Osteocyte (in vitro differentiated cells): Measurements from ENCODE around the gene IMPDH1. TPM values are rescaled to one million over a fixed set of nuclear protein-coding genes. Genes with fewer than 3 reads are reported as not detected.

Experiments used
- DNase-seq: peaks from one replicate; pipeline ENCODE4 v3.0.0; 2021; ENCODE audit warnings: mixed read lengths; ENCODE audit not compliant: unreplicated experiment; ENCODE audit errors: extremely low spot score
- H3K27ac Mint-ChIP-seq: one replicate; pipeline ENCODE4 v1.8.0; 2021; ENCODE audit warnings: mild to moderate bottlenecking, mixed read lengths; ENCODE audit not compliant: unreplicated experiment
- H3K27me3 Mint-ChIP-seq: one replicate; pipeline ENCODE4 v1.8.0; 2021; ENCODE audit warnings: mixed read lengths; ENCODE audit not compliant: unreplicated experiment
- H3K36me3 Mint-ChIP-seq: one replicate; pipeline ENCODE4 v1.8.0; 2021; ENCODE audit warnings: mixed read lengths; ENCODE audit not compliant: unreplicated experiment
- H3K4me1 Mint-ChIP-seq: one replicate; pipeline ENCODE4 v1.8.0; 2021; ENCODE audit warnings: mixed read lengths; ENCODE audit not compliant: unreplicated experiment
- H3K4me3 Mint-ChIP-seq: one replicate; pipeline ENCODE4 v1.8.0; 2021; ENCODE audit warnings: mild to moderate bottlenecking, moderate library complexity, mixed read lengths; ENCODE audit not compliant: unreplicated experiment
- H3K9me3 Mint-ChIP-seq: one replicate; pipeline ENCODE4 v1.8.0; 2021; ENCODE audit warnings: mixed read lengths; ENCODE audit not compliant: unreplicated experiment
- total RNA-seq: library from RNA; stranded (reverse); gene quantifications from 2 replicates; pipeline ENCODE4 v1.2.1, GENCODE V29; 2021
- TF ChIP-seq, protein P1 (sequence below): fragments of 200-600 bp; sonication (generic); IDR thresholded peaks from 2 replicates; pipeline ENCODE4 v1.5.0; 2021; ENCODE audit warnings: antibody characterized with exemption, mild to moderate bottlenecking, moderate library complexity

Gene IMPDH1
- total RNA-seq, 1 donor from 2014 or later = 33.5 TPM

DNA sequence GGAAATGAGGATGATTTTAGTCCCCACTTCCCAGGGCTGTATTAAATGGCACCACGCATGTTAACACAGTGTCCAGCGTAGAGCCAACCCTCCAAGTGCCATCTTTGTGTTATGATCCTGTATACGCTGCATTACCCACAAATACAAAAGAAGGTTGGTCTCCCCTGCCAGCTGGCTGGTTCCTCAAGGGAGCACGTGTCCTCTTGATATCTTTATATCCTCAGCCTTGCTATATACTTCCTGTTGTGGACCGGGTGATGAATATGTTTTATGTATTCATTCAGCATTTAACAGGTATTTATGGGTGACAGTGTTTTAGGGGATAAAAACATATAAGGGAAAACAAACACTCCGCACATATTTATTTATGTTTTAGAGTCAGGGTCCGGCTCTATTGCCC is 25.1 kb downstream of the IMPDH1 start:
- no peak for DNase-seq
- Mint-ChIP-seq H3K9me3 (no peaks in the 10 kb centered on the region), H3K4me1 (peaks cover 2% of the 10 kb centered on the region), H3K27ac (no peak overlapping the region), H3K36me3 (no peaks in the 10 kb centered on the region), H3K4me3 (no peak overlapping the region), H3K27me3 (peaks cover 7% of the 10 kb centered on the region)
- TF ChIP-seq, protein P1, sequence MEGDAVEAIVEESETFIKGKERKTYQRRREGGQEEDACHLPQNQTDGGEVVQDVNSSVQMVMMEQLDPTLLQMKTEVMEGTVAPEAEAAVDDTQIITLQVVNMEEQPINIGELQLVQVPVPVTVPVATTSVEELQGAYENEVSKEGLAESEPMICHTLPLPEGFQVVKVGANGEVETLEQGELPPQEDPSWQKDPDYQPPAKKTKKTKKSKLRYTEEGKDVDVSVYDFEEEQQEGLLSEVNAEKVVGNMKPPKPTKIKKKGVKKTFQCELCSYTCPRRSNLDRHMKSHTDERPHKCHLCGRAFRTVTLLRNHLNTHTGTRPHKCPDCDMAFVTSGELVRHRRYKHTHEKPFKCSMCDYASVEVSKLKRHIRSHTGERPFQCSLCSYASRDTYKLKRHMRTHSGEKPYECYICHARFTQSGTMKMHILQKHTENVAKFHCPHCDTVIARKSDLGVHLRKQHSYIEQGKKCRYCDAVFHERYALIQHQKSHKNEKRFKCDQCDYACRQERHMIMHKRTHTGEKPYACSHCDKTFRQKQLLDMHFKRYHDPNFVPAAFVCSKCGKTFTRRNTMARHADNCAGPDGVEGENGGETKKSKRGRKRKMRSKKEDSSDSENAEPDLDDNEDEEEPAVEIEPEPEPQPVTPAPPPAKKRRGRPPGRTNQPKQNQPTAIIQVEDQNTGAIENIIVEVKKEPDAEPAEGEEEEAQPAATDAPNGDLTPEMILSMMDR = no peak

- no peaks in the 10 kb centered on the region for H3K36me3 Mint-ChIP-seq
Measured at GRCh38 chr7:128383776-128384175, 26.0 kb downstream of the IMPDH1 start.

GRCh38 chr7:128381161-128381821 is 28.5 kb downstream of the IMPDH1 start:
- Mint-ChIP-seq H3K36me3 (no peaks in the 10 kb centered on the region), H3K4me3 (no peak overlapping the region), H3K27me3 (peaks cover 9% of the 10 kb centered on the region), H3K27ac (no peak overlapping the region), H3K4me1 (no peaks in the 10 kb centered on the region), H3K9me3 (no peaks in the 10 kb centered on the region)
- TF ChIP-seq, protein P1 = peak; percentile 52
- no peak for DNase-seq

More at GRCh38 chr7:128383776-128384175, 26.0 kb downstream of the IMPDH1 start:
- DNase-seq = no peak
- no peaks in the 10 kb centered on the region for H3K9me3 Mint-ChIP-seq
- no peak overlapping the region for H3K27ac Mint-ChIP-seq
- H3K27me3 Mint-ChIP-seq = peaks cover 8% of the 10 kb centered on the region
- peaks cover 2% of the 10 kb centered on the region for H3K4me1 Mint-ChIP-seq
- no peak overlapping the region for H3K4me3 Mint-ChIP-seq
- TF ChIP-seq, protein P1 = no peak

DNA sequence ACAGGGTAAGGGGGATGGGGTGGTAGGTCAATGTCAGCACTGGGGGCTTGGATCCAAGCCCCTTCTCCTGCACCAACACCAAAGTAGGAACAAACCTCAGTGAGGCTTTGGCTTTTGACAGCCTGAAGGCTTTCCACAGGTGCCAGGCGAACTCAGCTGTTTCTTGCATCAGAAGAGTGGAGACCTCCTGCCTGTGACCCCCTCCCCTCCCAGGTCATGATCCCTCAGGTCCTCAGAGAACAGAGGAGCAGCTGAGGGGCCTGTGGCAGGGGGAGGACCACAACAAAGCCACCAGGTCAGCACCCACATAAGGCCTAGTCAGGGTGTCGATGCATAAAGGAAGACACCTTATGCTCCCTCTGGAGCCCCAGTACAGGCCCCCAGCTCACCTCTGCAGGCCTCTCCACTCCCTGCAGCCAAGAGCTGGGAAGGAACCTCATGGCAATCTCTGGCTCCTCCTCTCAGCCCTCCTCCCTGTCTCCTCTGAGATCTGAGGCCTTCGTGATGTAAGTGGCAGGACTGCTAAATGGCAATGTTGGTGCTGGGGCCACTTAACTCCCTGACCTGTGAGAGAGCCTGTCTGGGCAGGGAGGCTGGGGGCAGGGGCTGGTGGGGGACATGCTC is 29.2 kb downstream of the IMPDH1 start:
- Mint-ChIP-seq H3K27ac (no peak overlapping the region), H3K27me3 (peaks cover 9% of the 10 kb centered on the region), H3K4me1 (no peaks in the 10 kb centered on the region), H3K4me3 (no peak overlapping the region), H3K36me3 (no peaks in the 10 kb centered on the region), H3K9me3 (no peaks in the 10 kb centered on the region)
- DNase-seq = no peak
- TF ChIP-seq, protein P1 = no peak

- Mint-ChIP-seq H3K27ac (no peak overlapping the region), H3K4me1 (no peaks in the 10 kb centered on the region), H3K4me3 (no peak overlapping the region), H3K36me3 (no peaks in the 10 kb centered on the region), H3K27me3 (peaks cover 9% of the 10 kb centered on the region), H3K9me3 (no peaks in the 10 kb centered on the region)
- TF ChIP-seq, protein P1 = no peak
- no peak for DNase-seq
Measured at GRCh38 chr7:128379900-128380479, 29.8 kb downstream of the IMPDH1 start.
